Left lobe of liver (tissue), 2 donors: ENCODE results near the gene NFIL3. TPM values are rescaled to one million over a fixed set of nuclear protein-coding genes. Genes with fewer than 3 reads are reported as not detected.
A peak's percentile ranks its signal among the peaks of the same experiment; 100 is the strongest.

Experiments
- ATAC-seq: fragments of 200-7000 bp; cut with Tn5 transposase; one replicate; pipeline ENCODE4 v1.9.1; 2020; ENCODE audit warnings: mild to moderate bottlenecking, moderate library complexity
- DNase-seq: peaks from one replicate; pipeline ENCODE4 v3.0.0-alpha.2; 2020; ENCODE audit warnings: low spot score
- total RNA-seq: library from RNA; stranded (reverse); gene quantifications from one replicate; pipeline ENCODE4 v1.2.1, GENCODE V29; 2021
- donor health status: DM: no; HTN: no; CAD: no; lungs with moderate emphysema.
- donor health status: DM: no; HTN: yes; CAD: no.

The NFIL3 gene
- total RNA-seq, 1 donor from 2014 or later: 12.0 TPM

- ATAC-seq: peak; percentile 99
- DNase-seq: peak; percentile 92
Measured at GRCh38 chr9:91361291-91362050, 62.2 kb downstream of the NFIL3 start, which contains the start of gene AUH. Gene AUH (minus strand): TSS chr9:91361918. CDS start chr9:91361889, 29 bp downstream.

- DNase-seq: no peak
- no peak for ATAC-seq
Measured at GRCh38 chr9:91360551-91361290, 62.9 kb downstream of the NFIL3 start.

- ATAC-seq: no peak
- DNase-seq: no peak
Measured at GRCh38 chr9:91359734-91360470, 63.7 kb downstream of the NFIL3 start.

GRCh38 chr9:91359083-91359482 is 64.5 kb downstream of the NFIL3 start:
- no peak for DNase-seq
- ATAC-seq: no peak

Other genes starting within 250 kb of the NFIL3 start
- 14.6 TPM for gene AUH, start 61.9 kb downstream of the NFIL3 start, total RNA-seq